Endothelial cell of hepatic sinusoid (primary cell): ENCODE measurements around the gene HBB.

Experiments used
- in situ Hi-C: cut with HindIII; loops from 2 replicates; pipeline ENCODE4 v1.10.0; 2017; ENCODE audit warnings: low sequenced_read_pairs

The HBB gene

DNA sequence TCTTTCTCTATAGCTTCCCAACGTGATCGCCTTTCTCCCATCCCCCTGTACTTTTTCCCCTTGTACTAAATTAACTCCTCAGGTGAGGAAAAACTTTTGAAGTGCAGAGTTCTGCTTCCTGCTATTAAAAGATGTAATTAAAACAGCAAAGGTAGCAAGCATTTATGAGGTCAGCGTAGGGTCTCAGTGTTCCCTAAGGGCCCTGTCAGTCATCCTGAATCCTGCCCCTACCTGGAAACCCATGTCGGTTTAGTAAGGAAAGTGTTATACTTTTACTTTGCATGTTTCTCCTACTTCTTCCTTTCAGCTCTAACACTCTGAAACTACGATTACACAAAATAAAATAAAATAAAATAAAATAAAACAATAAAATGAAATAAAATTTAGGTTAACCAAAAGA, 1.3 kb upstream of the HBB start:
- in situ Hi-C loops, result no loop called here

- in situ Hi-C loops, result no loop called here
Measured at GRCh38 chr11:5227681-5228080, 810 bp upstream of the HBB start.

DNA sequence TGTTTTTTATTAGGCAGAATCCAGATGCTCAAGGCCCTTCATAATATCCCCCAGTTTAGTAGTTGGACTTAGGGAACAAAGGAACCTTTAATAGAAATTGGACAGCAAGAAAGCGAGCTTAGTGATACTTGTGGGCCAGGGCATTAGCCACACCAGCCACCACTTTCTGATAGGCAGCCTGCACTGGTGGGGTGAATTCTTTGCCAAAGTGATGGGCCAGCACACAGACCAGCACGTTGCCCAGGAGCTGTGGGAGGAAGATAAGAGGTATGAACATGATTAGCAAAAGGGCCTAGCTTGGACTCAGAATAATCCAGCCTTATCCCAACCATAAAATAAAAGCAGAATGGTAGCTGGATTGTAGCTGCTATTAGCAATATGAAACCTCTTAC, 1.4 kb downstream of the HBB start:
- in situ Hi-C loops, result no loop called here

DNA sequence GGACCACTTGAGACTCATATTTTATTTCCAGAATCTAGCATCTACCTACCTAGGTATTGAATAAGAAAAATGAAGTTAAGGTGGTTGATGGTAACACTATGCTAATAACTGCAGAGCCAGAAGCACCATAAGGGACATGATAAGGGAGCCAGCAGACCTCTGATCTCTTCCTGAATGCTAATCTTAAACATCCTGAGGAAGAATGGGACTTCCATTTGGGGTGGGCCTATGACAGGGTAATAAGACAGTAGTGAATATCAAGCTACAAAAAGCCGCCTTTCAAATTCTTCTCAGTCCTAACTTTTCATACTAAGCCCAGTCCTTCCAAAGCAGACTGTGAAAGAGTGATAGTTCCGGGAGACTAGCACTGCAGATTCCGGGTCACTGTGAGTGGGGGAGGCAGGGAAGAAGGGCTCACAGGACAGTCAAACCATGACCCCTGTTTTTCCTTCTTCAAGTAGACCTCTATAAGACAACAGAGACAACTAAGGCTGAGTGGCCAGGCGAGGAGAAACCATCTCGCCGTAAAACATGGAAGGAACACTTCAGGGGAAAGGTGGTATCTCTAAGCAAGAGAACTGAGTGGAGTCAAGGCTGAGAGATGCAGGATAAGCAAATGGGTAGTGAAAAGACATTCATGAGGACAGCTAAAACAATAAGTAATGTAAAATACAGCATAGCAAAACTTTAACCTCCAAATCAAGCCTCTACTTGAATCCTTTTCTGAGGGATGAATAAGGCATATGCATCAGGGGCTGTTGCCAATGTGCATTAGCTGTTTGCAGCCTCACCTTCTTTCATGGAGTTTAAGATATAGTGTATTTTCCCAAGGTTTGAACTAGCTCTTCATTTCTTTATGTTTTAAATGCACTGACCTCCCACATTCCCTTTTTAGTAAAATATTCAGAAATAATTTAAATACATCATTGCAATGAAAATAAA, 2.1 kb downstream of the HBB start:
- in situ Hi-C loops, result no loop called here

- in situ Hi-C loops, result no loop called here
Measured at GRCh38 chr11:5223686-5224085, 3.2 kb downstream of the HBB start.

- in situ Hi-C loops, result no loop called here
Measured at GRCh38 chr11:5223146-5223545, 3.7 kb downstream of the HBB start.

- in situ Hi-C loops, result no loop called here
Measured at GRCh38 chr11:5210376-5210885, 16.4 kb downstream of the HBB start.

DNA sequence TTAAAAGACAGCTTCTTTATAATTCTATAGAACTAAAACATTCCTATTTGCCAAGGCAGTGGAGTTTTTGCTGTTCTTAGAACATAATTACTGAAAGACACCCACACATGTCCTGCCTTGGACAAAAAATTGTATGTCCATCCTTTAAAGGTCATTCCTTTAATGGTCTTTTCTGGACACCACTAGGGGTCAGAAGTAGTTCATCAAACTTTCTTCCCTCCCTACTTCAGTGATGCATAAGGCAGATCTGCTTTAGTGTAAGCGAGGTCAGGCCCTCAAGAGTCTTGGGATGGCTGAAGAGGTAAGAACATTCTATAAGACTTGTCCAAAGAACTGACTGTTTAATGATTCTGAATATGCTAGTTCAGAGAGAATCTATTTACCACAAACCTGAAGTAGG, 22.1 kb downstream of the HBB start:
- in situ Hi-C loops, result no loop called here

- in situ Hi-C loops, result no loop called here
Measured at GRCh38 chr11:5203366-5203765, 23.5 kb downstream of the HBB start.

DNA sequence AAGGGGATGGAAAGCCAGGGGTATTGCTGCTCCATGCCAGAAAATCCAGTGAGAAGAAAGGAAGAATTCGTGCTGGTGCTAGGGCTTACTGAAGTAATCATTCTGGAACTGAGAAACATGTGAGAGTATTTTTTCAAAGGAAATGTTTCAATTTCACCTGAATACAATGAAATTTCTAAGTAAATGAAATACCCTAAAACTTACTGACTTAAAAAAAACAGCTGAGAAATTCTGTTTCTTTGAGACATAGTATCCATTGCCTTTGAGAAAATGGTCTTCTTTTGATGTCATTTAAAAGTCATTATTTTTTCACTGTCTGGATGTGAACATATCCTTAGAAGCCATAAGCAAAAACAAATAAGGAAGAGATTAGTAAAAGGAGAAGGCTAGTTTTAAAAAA, 26.3 kb downstream of the HBB start, which contains the start of gene OR51V1:
Gene OR51V1 (minus strand): TSS at position 101 of the 400 bp plus-strand sequence. CDS start 0 bp downstream, at position 101.
- in situ Hi-C loops, result no loop called here

- in situ Hi-C loops, result no loop called here
Measured at GRCh38 chr11:5198285-5198684, 28.6 kb downstream of the HBB start.

GRCh38 chr11:5197536-5197935, 29.3 kb downstream of the HBB start:
- in situ Hi-C loops, result no loop called here

DNA sequence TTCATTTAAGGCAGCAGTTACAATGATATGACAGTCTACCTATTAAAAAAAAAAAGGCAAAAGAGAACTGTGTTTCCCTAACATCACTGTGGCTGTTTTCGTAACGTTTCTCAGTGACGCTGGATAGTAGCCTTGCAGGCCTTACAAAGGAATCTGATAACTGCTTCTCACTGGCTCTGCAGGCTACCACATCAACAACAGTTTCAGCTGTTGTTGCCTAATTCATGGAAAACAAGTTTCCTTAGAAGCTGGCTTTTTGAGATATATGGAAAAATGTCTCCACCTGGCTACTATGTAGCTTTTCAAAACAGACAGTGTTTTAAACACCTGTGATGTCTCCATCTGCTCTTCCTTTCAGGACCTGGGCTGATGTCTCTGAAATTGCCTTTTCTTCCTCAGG, 30.1 kb downstream of the HBB start:
- in situ Hi-C loops, result no loop called here

DNA sequence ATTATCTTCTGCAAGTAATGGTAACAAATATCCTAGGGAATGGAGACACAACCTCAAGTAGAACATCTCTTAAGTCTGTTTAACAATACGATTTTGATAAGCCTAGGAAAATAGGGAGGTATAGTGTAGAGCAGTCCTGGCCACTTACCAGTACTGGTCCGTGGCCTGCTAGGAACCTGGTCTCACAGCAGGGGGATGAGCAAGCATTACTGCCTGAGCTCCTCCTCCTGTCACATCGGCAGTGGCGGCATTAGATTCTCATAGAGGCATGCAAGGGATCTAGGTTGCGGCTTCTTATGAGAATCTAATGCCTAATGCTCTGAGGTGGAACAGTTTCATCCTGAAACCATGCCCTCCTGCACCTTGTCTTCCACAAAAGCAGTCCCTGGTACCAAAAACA, 30.8 kb downstream of the HBB start:
- in situ Hi-C loops, result no loop called here

GRCh38 chr11:5192738-5193137, 34.1 kb downstream of the HBB start:
- in situ Hi-C loops, result no loop called here

GRCh38 chr11:5188201-5188600, 38.7 kb downstream of the HBB start:
- in situ Hi-C loops, result no loop called here

- in situ Hi-C loops, result no loop called here
Measured at GRCh38 chr11:5178046-5178837, 48.6 kb downstream of the HBB start.
